HL-60 (cell line): ENCODE results near the gene SUGP1.

Source experiments
- DNase-seq, 2 experiments: peaks; one replicate each; pipeline ENCODE4 v3.0.0-alpha.2; 2010 to 2020; ENCODE audit warnings: low read depth in 1 of 2, low spot score in 1 of 2
- H3K27ac ChIP-seq: fragments of 250-450 bp; sonication (Bioruptor Pico); replicated peaks from 2 replicates; pipeline ENCODE4 v1.5.1; 2020; ENCODE audit warnings: mild to moderate bottlenecking, moderate library complexity
- H3K27me3 ChIP-seq: fragments of 250-450 bp; sonication (Bioruptor Pico); 2 replicates; pipeline ENCODE4 v1.5.1; 2021; ENCODE audit warnings: mild to moderate bottlenecking, moderate library complexity; ENCODE audit not compliant: insufficient read depth, poor library complexity, severe bottlenecking
- H3K4me3 ChIP-seq: replicated peaks from 2 replicates; pipeline ENCODE4 v1.5.1; 2011; ENCODE audit warnings: mild to moderate bottlenecking, control low read depth, low read length; ENCODE audit not compliant: insufficient read depth
- CTCF ChIP-seq: IDR thresholded peaks from one replicate; pipeline ENCODE4 v1.5.1; 2011; ENCODE audit warnings: low read length, control low read depth, inconsistent platforms; ENCODE audit not compliant: insufficient read depth
- GABPA ChIP-seq: IDR thresholded peaks from 2 replicates; pipeline ENCODE4 v1.6.1; 2012; ENCODE audit warnings: low read depth
- POLR2AphosphoS5 ChIP-seq: IDR thresholded peaks from 2 replicates; pipeline ENCODE4 v1.6.1; 2012; ENCODE audit warnings: low read depth
- REST ChIP-seq: IDR thresholded peaks from 2 replicates; pipeline ENCODE4 v1.6.1; 2012; ENCODE audit warnings: low read depth; ENCODE audit not compliant: insufficient replicate concordance
- SPI1 ChIP-seq: IDR thresholded peaks from 2 replicates; pipeline ENCODE4 v1.6.1; 2012; ENCODE audit warnings: low read depth, mild to moderate bottlenecking, borderline replicate concordance

The SUGP1 gene

GRCh38 chr19:19355606-19356139, 35.4 kb upstream of the SUGP1 start:
- no peak for DNase-seq
- H3K27me3 ChIP-seq = no peaks in the 10 kb centered on the region
- no peak for TF ChIP-seq REST
- TF ChIP-seq SPI1 = no peak
- no peak for TF ChIP-seq CTCF
- no peak for TF ChIP-seq GABPA
- TF ChIP-seq POLR2AphosphoS5 = no peak
- no peak overlapping the region for H3K27ac ChIP-seq
- no peak overlapping the region for H3K4me3 ChIP-seq

- no peak for TF ChIP-seq POLR2AphosphoS5
- TF ChIP-seq CTCF = no peak
- TF ChIP-seq REST = no peak
- no peak for TF ChIP-seq GABPA
- no peak for TF ChIP-seq SPI1
- no peaks in the 10 kb centered on the region for H3K27me3 ChIP-seq
- no peak overlapping the region for H3K27ac ChIP-seq
- no peak for DNase-seq
- no peak overlapping the region for H3K4me3 ChIP-seq
Measured at GRCh38 chr19:19354932-19355331, 34.6 kb upstream of the SUGP1 start.

- Histone ChIP-seq H3K4me3 (no peak overlapping the region), H3K27ac (no peak overlapping the region), H3K27me3 (no peaks in the 10 kb centered on the region)
- DNase-seq = no peak
- no peak for TF ChIP-seq CTCF
- no peak for TF ChIP-seq GABPA
- no peak for TF ChIP-seq REST
- TF ChIP-seq POLR2AphosphoS5 = no peak
- TF ChIP-seq SPI1 = no peak
Measured at GRCh38 chr19:19354007-19354406, 33.7 kb upstream of the SUGP1 start.
